GM19238 (cell line): ENCODE measurements around the gene CEP55.
A peak's percentile ranks its signal among the peaks of the same experiment; 100 is the strongest.
"Not testable (repeated sequence)": the region's sequence is repeated elsewhere in the genome, so short reads cannot be mapped to it uniquely, and the experiment has no call there.

ENCODE experiments used
- DNase-seq: peaks from one replicate; pipeline ENCODE4 v3.0.0; 2011; ENCODE audit warnings: low spot score; ENCODE audit not compliant: insufficient read length

Gene CEP55

GRCh38 chr10:93509816-93510215 is 13.4 kb downstream of the CEP55 start:
- DNase-seq, result no peak

- no peak for DNase-seq
These were observed 16.2 kb downstream of the CEP55 start for GRCh38 chr10:93512565-93512964.

- DNase-seq, result no peak
These were observed 16.7 kb downstream of the CEP55 start for GRCh38 chr10:93513091-93513490.

DNA sequence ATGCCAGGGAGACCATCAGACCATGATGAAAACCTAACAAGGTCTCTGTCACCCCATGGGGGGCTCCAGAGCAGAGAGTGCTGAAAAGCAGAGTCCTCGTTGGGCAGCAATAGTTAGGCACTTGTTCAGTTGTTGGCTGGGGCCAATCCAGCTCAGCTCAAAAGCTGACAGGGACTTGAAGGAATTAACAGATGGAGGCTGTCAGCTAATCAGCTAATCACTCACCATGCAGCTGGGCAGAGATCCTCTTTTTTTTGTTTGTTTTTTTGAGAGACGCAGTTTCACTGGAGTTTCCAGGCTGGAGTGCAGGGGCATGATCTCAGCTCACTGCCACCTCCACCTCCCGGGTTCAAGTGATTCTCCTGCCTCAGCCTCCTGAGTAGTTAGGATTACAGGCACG is 18.1 kb downstream of the CEP55 start:
- DNase-seq, result no peak

DNA sequence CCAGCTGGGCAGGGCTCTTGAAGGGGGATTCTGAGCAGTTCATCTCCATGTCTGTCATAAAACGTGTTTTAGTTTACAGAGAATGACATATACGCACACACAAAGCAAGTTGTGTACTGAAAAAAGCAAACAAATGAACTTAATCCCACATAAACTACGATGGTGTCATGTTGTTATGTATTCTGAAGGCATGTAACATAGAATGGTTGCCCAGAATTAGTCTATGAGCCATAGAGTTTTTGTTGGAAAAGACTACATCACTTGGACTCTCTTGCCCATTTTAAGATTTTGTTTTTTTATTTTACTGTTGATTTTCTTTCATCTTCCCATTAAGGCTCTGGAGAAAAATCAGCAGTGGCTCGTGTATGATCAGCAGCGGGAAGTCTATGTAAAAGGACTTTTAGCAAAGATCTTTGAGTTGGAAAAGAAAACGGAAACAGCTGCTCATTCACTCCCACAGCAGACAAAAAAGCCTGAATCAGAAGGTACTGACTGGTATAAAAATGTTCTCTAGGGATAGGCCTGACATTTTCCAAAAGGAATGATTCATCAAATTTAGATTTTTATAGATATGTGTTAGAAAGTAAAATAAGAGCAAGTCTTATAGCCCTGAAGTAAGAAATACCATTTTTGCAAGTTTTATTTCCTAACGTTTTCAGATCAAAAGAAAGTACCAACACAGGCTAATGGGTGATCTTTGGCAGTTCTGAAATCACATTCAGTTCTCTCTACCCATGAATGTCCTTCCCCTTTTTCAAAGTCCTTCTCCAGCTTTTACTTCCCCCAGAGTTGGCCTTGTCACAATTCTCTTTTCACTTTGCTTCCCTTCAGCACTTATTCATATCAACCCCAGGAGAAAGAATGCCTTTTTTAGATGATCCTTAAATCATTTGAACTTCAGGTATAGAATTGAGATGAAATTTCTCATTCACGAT is 18.9 kb downstream of the CEP55 start:
- no peak for DNase-seq

GRCh38 chr10:93516006-93516380 is 19.6 kb downstream of the CEP55 start:
- DNase-seq, result no peak

DNA sequence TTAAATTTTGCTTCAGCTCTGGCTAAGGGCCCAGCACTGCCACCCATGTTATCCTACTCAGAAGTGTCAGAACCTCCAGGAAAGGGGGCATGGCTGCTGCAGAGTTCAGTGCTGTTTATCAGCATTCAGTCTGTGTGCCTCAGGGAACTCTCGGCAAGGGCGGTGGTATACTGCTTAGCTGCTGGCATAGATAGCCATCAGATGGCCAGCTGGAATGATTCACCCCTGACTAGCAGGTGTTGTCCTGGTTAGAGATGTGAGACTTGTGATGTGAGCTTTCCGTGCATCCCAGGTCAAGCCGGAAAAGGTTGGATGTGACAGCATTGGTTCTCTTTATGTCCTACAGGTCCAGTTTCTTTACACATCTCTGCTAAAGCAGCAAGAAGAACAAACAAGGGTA is 22.1 kb downstream of the CEP55 start:
- no peak for DNase-seq

DNA sequence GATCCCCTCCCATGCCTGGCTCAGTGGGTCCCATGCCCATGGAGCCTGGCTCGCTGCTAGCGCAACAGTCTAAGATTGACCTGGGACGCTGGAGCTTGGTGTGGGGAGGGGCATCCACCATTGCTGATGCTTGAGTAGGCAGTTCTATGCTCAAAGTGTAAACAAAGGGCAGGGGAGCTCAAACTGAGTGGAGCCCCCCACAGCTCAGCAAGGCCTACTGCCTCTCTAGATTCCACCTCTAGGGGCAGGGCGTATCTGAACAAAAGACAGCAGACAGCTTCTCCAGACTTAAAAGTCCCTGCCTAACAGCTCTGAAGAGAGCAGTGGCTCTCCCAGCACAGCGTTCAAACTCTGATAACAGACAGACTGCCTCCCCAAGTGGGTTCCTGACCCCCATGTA is 38.9 kb downstream of the CEP55 start:
- DNase-seq, result no peak

GRCh38 chr10:93540871-93541270 is 44.5 kb downstream of the CEP55 start:
- DNase-seq, result not testable (repeated sequence)

GRCh38 chr10:93541402-93542357 is 45.3 kb downstream of the CEP55 start:
- no peak for DNase-seq

DNA sequence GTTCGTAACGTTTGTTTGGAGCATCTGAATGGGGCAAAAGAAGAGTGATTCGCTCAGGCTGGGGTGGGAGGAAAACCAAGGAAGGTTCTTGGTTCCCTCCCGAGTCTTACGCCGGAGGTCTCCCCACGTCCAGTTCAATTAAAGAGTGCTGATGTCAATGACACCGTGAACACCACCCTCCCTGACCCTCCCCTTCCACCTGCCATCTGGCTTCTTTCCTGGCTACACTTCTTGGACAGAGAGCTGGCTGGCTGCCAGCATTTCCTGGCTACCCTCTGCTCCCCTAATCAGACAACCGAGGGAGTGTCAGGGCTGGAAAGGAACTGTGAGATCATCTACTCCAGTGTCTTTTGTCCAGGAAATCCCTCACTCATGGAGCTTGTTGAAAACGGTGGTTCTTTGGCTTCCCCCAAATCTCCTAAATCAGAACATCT is 46.0 kb downstream of the CEP55 start:
- no peak for DNase-seq

DNA sequence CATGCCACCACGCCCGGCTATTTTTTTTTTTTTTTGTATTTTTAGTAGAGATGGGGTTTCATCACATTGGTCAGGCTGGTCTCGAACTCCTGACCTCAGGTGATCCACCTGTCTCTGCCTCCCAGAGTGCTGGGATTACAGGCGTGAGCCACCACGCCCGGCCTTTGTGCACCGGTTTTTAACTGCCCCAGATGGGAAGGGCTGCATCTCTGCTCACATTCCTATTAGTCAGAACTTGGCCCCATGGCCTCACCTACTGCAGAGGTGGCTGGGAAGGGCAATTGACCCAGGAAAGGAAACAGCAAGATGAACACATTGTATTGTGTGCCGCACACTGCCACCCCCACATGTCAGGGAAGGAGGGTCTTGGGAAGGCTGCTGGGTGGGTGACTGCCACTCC is 50.6 kb downstream of the CEP55 start:
- DNase-seq, result not testable (repeated sequence)

DNA sequence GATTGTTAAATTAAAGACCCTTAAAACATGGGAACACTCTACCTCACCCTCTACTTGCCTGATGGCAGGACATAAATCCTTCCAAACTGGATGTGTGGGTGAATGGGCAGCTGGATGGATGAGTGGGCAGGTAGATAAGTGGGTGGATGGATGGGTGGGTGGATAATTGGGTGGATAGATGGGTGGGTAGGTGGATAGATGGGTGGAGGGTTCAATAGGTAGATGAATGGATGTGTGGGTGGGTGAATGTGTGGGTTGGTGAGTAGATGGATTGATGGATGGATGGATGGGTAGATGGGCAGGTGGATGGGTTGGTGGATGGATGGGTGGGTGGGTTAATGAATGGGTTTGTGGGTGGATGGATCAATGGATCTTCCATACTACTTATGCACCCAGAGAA is 51.1 kb downstream of the CEP55 start:
- DNase-seq, result no peak

GRCh38 chr10:93548376-93549071 is 52.1 kb downstream of the CEP55 start:
- no peak for DNase-seq

DNA sequence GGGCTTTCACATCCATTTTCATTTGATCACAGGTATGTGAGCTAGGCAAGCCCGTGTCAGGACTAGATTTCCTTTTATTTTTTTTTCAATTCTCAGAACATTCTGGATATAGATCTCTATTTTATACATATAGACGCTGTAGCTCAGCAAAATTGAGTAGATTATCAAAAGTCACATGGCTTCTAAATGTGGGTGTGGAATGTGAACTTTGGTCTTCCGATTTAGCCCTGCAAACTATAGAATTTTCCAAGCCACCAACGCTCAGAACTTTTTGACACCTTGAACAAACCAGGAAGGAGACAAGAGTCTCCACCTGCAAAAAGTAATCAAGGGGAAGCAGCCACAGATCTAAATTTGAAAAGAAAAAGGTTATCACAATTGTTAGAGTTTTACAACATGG is 54.2 kb downstream of the CEP55 start:
- DNase-seq, result no peak

DNA sequence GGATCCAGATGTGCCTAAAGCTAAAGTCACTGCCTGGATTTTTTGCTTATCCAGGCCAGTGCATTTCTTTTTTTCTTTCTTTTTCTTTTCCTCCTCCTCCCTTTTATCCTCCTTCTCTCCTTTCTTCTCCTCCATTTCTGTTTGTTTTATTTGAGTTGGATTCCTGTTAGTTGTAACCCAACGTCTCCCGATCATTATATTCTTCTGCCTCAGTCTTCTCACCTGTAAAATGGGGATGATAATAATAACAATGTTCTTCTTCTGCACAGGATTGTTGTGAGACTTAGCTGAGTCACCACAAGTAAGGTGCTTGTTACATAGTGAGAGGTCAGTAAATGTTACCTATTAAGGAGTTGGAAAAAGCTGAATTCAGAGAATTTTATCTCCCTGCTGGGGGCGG is 56.4 kb downstream of the CEP55 start:
- DNase-seq, result no peak

- DNase-seq, result no peak
These were observed 57.3 kb downstream of the CEP55 start for GRCh38 chr10:93553482-93554315.

GRCh38 chr10:93554316-93554663 is 57.9 kb downstream of the CEP55 start:
- no peak for DNase-seq

DNA sequence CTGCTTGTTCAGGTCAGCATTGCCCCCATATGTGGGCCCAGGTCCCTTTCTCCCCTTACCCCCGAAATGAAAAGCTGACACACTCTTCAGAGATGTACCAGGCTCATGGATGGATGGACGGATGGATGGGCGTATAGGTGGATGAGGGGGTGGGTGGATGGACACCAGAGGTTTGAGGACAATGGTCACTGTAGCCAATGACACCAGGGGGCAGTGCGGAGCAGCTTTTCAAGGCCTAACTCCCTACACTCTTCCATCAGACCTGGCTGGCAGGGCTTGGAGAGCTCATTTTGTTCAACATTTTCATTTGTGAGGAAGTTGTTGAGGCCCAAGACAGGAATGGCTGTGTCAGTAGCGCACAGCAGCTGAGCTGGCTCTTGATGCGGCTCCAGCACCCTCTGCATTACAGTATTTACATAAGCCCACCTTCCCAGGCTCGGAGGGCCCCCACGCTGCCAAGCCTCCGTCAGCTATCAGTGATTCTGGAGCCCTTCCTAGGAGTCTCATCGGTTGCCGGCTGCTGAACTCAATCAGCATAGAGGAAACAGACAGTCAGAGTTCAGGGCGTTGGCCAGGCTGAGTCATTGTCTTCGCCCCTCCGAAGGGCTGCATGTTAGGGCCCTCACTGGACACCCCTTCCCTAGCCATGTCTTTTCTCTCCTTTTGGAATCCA is 58.5 kb downstream of the CEP55 start:
- peak; percentile 36 for DNase-seq

DNA sequence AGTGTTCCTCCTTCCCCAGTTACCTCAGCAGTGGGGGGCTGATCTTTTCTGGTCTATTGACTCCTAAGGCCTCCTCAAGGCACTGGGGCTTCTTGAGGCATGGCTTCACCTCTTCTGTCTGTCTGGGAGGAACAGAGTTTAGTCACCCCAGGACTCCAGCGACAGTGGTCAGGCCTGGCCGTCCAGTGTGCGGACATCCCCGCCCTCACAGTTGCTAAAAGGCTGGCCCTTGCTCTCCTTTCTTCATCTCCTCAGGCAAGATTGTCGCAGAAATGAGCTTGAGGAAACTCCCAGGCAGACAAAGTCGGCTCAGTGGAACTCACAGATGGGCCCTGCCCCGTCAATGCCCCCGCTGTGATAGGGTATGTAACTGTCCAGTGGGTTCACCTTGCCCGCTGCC is 63.1 kb downstream of the CEP55 start:
- DNase-seq, result no peak
